ENCODE results near the gene OTUB1. TPM values are rescaled to one million over a fixed set of nuclear protein-coding genes. Genes with fewer than 3 reads are reported as not detected.
"Not testable (repeated sequence)": the region's sequence is repeated elsewhere in the genome, so short reads cannot be mapped to it uniquely, and the experiment has no call there.

Gene OTUB1
- total RNA-seq, 2 donors from 2014 or later: 78.7 to 82.5 TPM

DNA sequence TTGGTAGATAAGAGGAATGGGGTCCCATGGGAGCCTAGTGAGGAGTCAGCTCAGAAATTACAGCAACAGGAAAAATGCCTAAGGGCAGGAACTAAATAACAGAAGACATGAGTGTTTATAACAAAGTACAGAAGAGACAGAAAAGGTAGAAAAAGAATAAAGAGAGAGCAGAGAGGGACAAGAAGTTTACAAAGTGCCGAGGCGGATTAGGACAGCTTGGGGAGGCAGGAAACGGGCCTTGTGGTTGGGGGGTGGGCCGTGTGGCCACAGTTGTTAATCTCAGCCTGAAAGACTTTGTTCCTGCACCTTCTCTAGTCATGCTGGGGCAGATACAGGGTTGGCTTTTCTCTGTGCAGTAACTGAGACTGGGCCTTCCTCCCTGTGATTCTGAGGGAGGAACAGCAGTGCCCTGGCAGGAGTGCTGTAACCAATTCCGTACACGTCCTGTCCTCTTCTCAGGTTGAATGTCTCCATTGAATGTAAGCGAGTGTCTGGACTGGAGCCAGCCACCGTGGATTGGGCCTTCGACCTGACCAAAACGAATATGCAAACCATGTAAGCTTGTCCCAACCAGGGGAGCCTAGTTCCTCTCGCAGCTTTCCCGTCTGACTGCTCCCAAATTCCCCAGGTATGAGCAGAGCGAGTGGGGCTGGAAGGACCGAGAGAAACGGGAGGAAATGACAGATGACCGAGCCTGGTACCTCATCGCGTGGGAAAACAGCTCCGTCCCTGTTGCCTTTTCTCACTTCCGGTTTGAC, 34.3 kb upstream of the OTUB1 start:
- H3K27ac ChIP-seq: no peak overlapping the region

DNA sequence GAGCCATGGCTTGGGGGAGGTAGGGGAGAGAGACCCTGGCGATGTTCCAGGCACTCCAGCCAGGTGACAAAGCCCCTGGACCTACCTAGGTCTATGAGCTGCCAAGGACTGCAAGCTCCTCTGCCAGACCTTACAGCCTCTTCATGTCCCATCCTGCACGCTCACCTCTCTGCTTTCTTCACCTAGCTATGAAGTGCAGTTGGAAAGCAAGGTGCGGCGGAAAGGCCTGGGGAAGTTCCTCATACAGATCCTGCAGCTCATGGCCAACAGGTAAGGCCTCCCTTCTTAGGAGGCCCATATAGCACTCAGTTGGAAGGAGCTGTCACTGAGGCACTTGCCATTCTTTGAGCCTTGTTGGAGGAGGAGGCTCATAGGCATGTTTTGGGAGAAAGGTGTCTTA, 33.7 kb upstream of the OTUB1 start:
- Histone ChIP-seq H3K9me3 (no peaks in the 10 kb centered on the region), H3K27me3 (no peaks in the 10 kb centered on the region), H3K27ac (no peak overlapping the region), H3K9ac (ENCODE audit: low read depth in 2 of 2, low read length in 2 of 2) (no peak overlapping the region), H3K4me3 (no peak overlapping the region), H3K4me1 (no peaks in the 10 kb centered on the region), H3K36me3 (no peaks in the 10 kb centered on the region)
- TF ChIP-seq, protein P1, sequence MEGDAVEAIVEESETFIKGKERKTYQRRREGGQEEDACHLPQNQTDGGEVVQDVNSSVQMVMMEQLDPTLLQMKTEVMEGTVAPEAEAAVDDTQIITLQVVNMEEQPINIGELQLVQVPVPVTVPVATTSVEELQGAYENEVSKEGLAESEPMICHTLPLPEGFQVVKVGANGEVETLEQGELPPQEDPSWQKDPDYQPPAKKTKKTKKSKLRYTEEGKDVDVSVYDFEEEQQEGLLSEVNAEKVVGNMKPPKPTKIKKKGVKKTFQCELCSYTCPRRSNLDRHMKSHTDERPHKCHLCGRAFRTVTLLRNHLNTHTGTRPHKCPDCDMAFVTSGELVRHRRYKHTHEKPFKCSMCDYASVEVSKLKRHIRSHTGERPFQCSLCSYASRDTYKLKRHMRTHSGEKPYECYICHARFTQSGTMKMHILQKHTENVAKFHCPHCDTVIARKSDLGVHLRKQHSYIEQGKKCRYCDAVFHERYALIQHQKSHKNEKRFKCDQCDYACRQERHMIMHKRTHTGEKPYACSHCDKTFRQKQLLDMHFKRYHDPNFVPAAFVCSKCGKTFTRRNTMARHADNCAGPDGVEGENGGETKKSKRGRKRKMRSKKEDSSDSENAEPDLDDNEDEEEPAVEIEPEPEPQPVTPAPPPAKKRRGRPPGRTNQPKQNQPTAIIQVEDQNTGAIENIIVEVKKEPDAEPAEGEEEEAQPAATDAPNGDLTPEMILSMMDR (IDR thresholded peaks at IDR 0.05): no peak
- intact Hi-C loops (cut with DNase I): no loop called here
- DNase-seq: no peak

More for the DNA sequence above, 34.3 kb upstream of the OTUB1 start:
- Histone ChIP-seq H3K27me3 (no peaks in the 10 kb centered on the region), H3K9me3 (no peaks in the 10 kb centered on the region), H3K4me3 (no peak overlapping the region), H3K36me3 (no peaks in the 10 kb centered on the region), H3K4me1 (no peaks in the 10 kb centered on the region), H3K9ac (ENCODE audit: low read depth in 2 of 2, low read length in 2 of 2) (no peak overlapping the region)
- intact Hi-C loops (cut with DNase I): no loop called here
- no peak for DNase-seq
- TF ChIP-seq, protein P1 (IDR thresholded peaks at IDR 0.05): no peak

DNA sequence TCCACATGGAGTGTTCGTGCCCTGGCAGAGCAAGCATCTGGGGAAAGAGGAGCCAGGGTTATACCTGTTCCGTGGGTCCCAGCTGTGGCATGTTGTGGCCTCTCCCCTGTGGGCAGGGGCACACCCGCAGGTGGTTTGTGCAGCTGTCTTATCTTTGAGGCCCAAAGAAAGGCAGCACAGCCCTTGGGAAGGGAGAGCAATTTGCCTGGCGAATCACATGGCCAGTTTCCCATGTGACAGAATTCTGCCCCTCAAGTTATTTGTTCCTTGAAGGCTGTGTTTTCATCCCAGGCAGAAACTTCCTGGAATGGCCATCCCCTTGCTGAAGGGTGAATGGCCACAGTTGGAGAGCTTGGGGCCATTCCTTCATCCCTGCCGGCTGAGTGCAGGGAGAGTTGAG, 28.2 kb upstream of the OTUB1 start:
- no peak overlapping the region for H3K27ac ChIP-seq
- no peak overlapping the region for H3K9ac ChIP-seq (ENCODE audit: low read depth in 2 of 2, low read length in 2 of 2)
- TF ChIP-seq, protein P1 (IDR thresholded peaks at IDR 0.05): no peak
- no peaks in the 10 kb centered on the region for H3K4me1 ChIP-seq
- no peaks in the 10 kb centered on the region for H3K9me3 ChIP-seq
- intact Hi-C loops (cut with DNase I): no loop called here
- no peak overlapping the region for H3K4me3 ChIP-seq
- no peak for DNase-seq
- H3K36me3 ChIP-seq: no peaks in the 10 kb centered on the region
- no peaks in the 10 kb centered on the region for H3K27me3 ChIP-seq

DNA sequence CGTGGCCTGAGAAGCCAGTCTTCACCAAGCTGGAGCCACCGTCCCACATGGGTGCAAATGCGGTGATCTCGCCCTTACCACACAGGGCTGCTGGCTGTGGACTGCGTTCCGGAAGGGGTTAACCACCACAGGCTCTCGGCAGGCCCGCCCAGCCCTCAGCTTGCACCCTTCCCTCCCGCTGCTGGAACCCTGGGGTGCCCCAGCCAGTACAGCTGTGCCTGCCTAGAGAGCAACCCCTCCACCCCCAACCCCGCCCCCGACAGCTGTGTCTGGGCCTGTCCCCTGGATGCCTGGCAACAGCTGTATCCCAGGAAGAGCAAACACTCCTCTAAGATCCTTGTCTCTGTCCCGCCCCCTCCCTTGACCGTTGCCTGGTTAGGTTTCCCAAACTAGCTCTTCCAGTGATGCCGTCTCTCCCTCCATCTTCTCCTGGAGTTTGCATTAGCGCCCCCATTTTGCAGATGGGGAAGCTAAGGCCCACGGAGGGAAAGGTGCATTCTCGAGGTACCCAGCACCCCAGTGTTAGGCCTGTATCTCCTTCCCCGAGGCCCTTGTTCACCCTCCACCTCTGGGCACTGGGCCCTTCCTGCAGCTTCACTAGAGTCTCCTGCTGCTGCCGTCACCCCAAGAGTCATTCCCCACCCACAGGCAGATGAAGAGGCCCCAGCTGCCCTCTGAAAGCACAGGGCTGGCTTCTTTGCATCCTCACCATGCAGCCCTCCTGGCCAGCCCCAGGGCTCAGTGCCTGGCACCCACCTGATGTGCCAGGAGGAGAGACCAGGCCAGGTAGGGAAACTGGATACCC, 24.4 kb upstream of the OTUB1 start:
- DNase-seq: peak; percentile 38
- Histone ChIP-seq H3K4me3 (no peak overlapping the region), H3K27me3 (no peaks in the 10 kb centered on the region), H3K4me1 (no peaks in the 10 kb centered on the region), H3K9ac (ENCODE audit: low read depth in 2 of 2, low read length in 2 of 2) (no peak overlapping the region), H3K36me3 (no peaks in the 10 kb centered on the region), H3K27ac (no peak overlapping the region), H3K9me3 (no peaks in the 10 kb centered on the region)
- TF ChIP-seq, protein P1 (IDR thresholded peaks at IDR 0.05): no peak
- intact Hi-C loops (cut with DNase I): no loop called here

DNA sequence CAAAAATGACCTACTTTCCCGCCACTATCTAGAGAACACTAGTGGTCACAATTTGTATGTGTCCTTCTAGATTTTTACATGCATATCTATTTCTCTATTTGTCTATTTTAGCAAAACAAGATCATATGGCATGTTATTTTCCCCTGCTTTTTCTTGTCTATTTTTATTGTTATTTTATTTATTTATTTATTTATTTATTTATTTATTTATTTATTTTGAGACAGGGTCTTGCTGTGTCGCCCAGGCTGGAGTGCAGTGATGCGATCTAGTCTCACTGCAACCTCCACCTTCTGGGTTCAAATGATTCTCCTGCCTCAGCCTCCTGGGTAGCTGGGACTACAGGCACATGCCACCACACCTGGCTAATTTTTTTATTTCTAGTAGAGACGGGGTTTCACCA, 22.3 kb upstream of the OTUB1 start:
- intact Hi-C loops (cut with DNase I): not testable (repeated sequence)

DNA sequence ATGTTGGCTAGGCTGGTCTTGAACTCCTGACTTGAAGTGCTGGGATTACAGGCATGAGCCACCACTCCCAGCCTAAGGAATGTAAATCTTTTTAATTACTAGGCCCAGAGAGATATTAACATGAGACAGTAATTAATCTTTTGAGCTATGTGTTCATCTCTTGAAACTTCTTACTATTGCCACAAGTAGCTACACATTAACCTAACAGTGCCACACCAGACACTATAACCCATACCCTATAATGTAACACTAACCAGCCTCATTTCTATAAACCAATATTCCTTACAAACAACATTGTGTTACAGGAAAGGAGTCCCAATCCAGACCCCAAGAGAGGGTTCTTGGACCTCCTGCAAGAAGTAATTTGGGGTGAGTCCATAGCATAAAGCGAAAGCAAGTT, 19.8 kb upstream of the OTUB1 start:
- Histone ChIP-seq H3K27ac (no peak overlapping the region), H3K4me3 (no peak overlapping the region), H3K27me3 (no peaks in the 10 kb centered on the region), H3K9ac (ENCODE audit: low read depth in 2 of 2, low read length in 2 of 2) (no peak overlapping the region), H3K36me3 (no peaks in the 10 kb centered on the region), H3K9me3 (no peaks in the 10 kb centered on the region), H3K4me1 (no peaks in the 10 kb centered on the region)
- no peak for DNase-seq
- TF ChIP-seq, protein P1 (IDR thresholded peaks at IDR 0.05): no peak
- intact Hi-C loops (cut with DNase I): no loop called here

More for the DNA sequence above, 22.3 kb upstream of the OTUB1 start:
- H3K4me3 ChIP-seq; H3K27ac ChIP-seq; H3K9ac ChIP-seq (ENCODE audit: low read depth in 2 of 2, low read length in 2 of 2); DNase-seq; H3K36me3 ChIP-seq; H3K9me3 ChIP-seq; H3K27me3 ChIP-seq; H3K4me1 ChIP-seq: not testable (repeated sequence)
